CD4-positive, CD25-positive, alpha-beta regulatory T cell (primary cell): ENCODE measurements around the gene DENND4C. TPM values are rescaled to one million over a fixed set of nuclear protein-coding genes. Genes with fewer than 3 reads are reported as not detected.

ENCODE experiments used
- ATAC-seq, 2 donors: fragments of 150-1000 bp; cut with Tn5 transposase; one replicate each; pipeline ENCODE4 v1.10.0; 2021; ENCODE audit warnings: low read depth in 2 of 2, moderate number of reproducible peaks in 2 of 2, moderate library complexity in 1 of 2
- DNase-seq, 3 donors: peaks; one replicate each; pipeline versions ENCODE4 v3.0.0 to v3.0.0-alpha.2; 2012 to 2022; ENCODE audit warnings: mixed read lengths in 1 of 3
- H3K27ac ChIP-seq: one replicate; pipeline ENCODE4 v1.7.0; 2013; ENCODE audit warnings: mild to moderate bottlenecking, low read length; ENCODE audit not compliant: insufficient read depth, poor library complexity, severe bottlenecking
- H3K27me3 ChIP-seq: one replicate; pipeline ENCODE4 v1.7.0; 2013; ENCODE audit warnings: low read length; ENCODE audit not compliant: control insufficient read depth, insufficient read depth
- H3K36me3 ChIP-seq: one replicate; pipeline ENCODE4 v1.7.0; 2013; ENCODE audit warnings: mild to moderate bottlenecking, low read length, moderate library complexity; ENCODE audit not compliant: control insufficient read depth, insufficient read depth
- H3K4me1 ChIP-seq: 2 replicates; pipeline ENCODE4 v1.7.0; 2013; ENCODE audit warnings: mild to moderate bottlenecking, low read length; ENCODE audit not compliant: insufficient read depth, control insufficient read depth, poor library complexity, severe bottlenecking
- H3K4me3 ChIP-seq: one replicate; pipeline ENCODE4 v1.7.0; 2013; ENCODE audit warnings: low read depth, mild to moderate bottlenecking, low read length, moderate library complexity
- H3K9me3 ChIP-seq, 2 experiments: 1 replicate in 1 of 2; 2 replicates in 1 of 2; pipeline ENCODE4 v1.7.0; 2013; ENCODE audit warnings: low read length in 2 of 2, mild to moderate bottlenecking in 1 of 2, moderate library complexity in 1 of 2; ENCODE audit not compliant: control insufficient read depth in 2 of 2
- H3K27ac Mint-ChIP-seq, 3 donors: one replicate each; pipeline ENCODE4 v1.8.0; 2020 to 2022; ENCODE audit warnings: mild to moderate bottlenecking in 3 of 3, mixed read lengths in 3 of 3, moderate library complexity in 2 of 3
- H3K27me3 Mint-ChIP-seq: one replicate; pipeline ENCODE4 v1.8.0; 2022; ENCODE audit warnings: mild to moderate bottlenecking, mixed read lengths
- H3K36me3 Mint-ChIP-seq: one replicate; pipeline ENCODE4 v1.8.0; 2020; ENCODE audit warnings: mixed read lengths
- H3K4me1 Mint-ChIP-seq, 4 donors: one replicate each; pipeline ENCODE4 v1.8.0; 2020 to 2022; ENCODE audit warnings: mixed read lengths in 4 of 4, mild to moderate bottlenecking in 1 of 4
- H3K4me3 Mint-ChIP-seq, 4 donors: one replicate each; pipeline ENCODE4 v1.8.0; 2020 to 2022; ENCODE audit warnings: mild to moderate bottlenecking in 4 of 4, mixed read lengths in 4 of 4, moderate library complexity in 3 of 4
- H3K9me3 Mint-ChIP-seq, 7 donors: one replicate each; pipeline ENCODE4 v1.8.0; 2020 to 2022; ENCODE audit warnings: mixed read lengths in 7 of 7, mild to moderate bottlenecking in 3 of 7, moderate library complexity in 2 of 7
- polyA plus RNA-seq, 4 donors: library from polyadenylated mRNA; unstranded; fragments of 300-500 nt; fragmentation: Illumina TruSeq; gene quantifications; one replicate each; pipeline ENCODE4 v1.2.3, GENCODE V29; 2021
- total RNA-seq: library from RNA; stranded (reverse); gene quantifications from one replicate; pipeline ENCODE4 v1.2.3, GENCODE V29; 2022

Gene DENND4C
- total and polyA plus RNA-seq, 5 donors from 2014 or later = 25.6 to 47.7 (median 32.4) TPM

DNA sequence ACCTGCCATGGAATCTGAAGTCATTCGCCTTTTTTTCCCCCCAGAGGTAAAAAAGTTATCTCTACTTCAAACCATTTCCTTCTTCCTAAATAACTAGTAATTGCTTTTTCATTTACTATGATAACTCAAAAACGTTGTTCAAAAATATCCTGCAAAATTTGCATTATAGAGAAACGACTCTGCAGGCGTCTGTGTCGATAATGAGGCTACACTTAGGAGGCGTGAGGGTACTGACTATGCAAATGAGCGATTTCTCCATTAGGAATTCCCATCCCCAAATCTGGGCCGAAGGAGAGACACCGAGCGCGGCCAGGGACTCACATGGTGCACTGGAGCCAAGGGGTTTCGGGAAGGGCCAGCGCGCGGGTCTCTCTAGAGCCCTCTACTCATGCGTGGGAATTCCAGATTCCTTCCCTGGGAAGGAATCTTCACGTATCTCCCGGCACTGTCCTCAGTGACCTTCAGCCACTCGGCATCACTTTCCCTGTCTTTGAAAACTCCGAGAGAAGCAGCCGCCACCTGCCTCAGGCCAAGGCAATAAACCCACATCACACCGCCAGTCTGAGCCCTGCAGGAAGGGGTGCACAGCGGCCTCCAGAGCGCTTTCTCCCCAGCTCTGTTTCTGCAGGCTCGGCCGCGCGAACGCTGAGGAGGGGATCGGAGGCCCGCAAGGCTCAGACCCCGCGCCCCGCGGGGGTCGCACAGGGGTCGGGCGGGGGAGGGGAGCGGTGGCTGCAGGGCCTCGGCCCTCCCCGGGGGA, 718 bp upstream of the DENND4C start:
- Mint-ChIP-seq H3K9me3 (no peaks in the 10 kb centered on the region), H3K4me3 (peak overlapping the region in 3 of 4 donors; percentile 86 to 92 (median 88)), H3K36me3 (no peaks in the 10 kb centered on the region), H3K27ac (peak overlapping the region; percentile 65 to 93 (median 79)), H3K4me1 (peaks cover 0 to 12% (median 7%) of the 10 kb centered on the region in 4 donors), H3K27me3 (no peaks in the 10 kb centered on the region)
- DNase-seq (peak; percentile 52 to 80 (median 63)), ATAC-seq (peak; percentile 55 to 62)
- no peaks in the 10 kb centered on the region for H3K27me3 ChIP-seq
- H3K4me1 ChIP-seq = peaks cover 33% of the 10 kb centered on the region
- peak overlapping the region; percentile 76 for H3K27ac ChIP-seq
- H3K4me3 ChIP-seq = peak overlapping the region; percentile 11
- no peaks in the 10 kb centered on the region for H3K36me3 ChIP-seq
- H3K9me3 ChIP-seq = no peaks in the 10 kb centered on the region

DNA sequence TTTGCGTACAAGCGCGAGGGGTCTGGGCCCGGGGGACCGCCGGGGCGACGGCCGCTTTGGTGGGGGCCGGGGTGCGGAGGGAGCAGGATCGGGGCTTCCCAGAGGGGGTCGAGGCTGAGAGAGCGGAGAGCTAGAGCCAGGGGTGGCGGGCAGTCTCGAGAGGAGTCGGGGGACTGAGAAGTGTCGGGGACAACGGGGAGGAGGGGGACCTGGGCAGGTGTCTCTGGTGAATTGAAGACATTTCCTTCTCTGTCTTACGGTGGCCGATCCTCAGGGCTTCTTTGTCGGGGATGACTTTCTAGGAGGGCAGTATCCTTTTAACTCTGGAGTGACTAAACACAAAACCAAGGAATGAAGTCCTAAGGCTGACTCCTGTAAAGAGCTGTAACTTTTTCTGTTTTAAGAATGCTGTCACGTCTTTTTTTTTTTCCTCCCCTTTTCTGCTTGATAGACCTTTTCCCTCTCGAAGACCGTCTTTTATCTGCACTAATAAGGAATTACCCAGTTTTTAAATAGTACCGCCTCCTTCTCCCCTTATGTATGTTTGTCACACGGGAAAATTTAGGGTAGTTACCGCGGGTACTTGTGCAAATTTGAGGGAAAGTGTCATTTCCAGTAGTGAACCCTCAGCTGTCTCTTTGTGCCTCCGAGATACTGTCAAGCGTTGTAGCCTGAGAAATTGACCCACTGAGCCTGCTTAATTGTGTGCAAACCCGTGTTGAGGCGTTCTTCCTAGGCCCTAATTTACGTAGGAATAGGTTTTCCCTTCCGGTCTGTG, 822 bp downstream of the DENND4C start:
- no peaks in the 10 kb centered on the region for H3K27me3 Mint-ChIP-seq

DNA sequence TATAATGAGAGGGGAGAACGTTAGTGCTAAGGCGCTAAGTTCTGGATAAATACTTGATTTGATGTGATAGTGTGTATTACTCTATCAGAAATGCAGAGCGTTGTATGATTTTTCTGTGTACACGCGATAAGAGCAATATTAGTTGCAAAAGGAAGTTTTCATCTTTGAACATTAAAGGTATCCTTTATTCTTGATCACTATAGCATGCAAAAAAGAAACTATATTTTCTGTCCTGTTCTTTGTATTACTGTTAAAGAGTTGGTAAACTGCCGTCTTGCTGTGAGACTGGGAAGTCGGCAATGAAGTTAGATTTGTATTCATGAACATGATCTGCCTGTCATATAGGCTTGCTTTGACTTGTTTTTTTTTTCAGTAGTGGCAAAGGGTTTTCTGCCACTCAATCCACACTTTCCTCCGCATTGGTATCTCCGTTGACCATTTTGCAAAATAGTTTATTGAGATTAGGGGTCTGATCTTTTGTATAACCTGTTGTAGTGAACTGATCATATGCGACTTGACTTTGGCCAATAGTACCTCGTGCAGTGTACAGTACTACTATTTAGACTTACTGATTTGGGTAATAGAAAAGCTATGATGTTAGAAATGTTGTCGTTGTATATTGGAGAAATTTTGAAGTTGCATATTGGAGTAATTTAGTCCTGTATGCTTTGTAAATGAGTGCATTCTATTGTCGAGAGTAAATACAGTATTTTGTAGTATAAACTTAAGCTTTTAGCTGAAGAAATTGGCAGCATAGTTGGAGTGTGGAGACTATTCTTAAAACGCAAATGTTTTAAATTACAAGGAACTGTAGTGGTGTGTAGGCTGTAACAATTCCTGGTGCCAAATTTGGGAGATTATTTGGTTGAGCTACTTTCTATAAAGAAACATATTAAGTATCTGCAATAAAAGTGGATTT, 1.7 kb downstream of the DENND4C start:
- Mint-ChIP-seq H3K27ac (no peak overlapping the region), H3K4me1 (peaks cover 10 to 27% (median 17%) of the 10 kb centered on the region in 4 donors), H3K36me3 (peaks cover 8% of the 10 kb centered on the region), H3K4me3 (no peak overlapping the region), H3K9me3 (no peaks in the 10 kb centered on the region), H3K27me3 (no peaks in the 10 kb centered on the region)
- no peaks in the 10 kb centered on the region for H3K9me3 ChIP-seq
- H3K27me3 ChIP-seq = no peaks in the 10 kb centered on the region
- H3K27ac ChIP-seq = no peak overlapping the region
- no peaks in the 10 kb centered on the region for H3K36me3 ChIP-seq
- H3K4me1 ChIP-seq = peaks cover 39% of the 10 kb centered on the region
- peak overlapping the region; percentile 98 for H3K4me3 ChIP-seq
- peak in 1 of 3 donors; percentile 29 for DNase-seq
- ATAC-seq = no peak

More for the DNA sequence above, 822 bp downstream of the DENND4C start:
- Mint-ChIP-seq H3K27ac (no peak overlapping the region), H3K4me3 (no peak overlapping the region), H3K4me1 (peaks cover 4 to 21% (median 12%) of the 10 kb centered on the region in 4 donors), H3K9me3 (no peaks in the 10 kb centered on the region), H3K36me3 (peaks cover 3% of the 10 kb centered on the region)
- Histone ChIP-seq H3K9me3 (no peaks in the 10 kb centered on the region), H3K36me3 (no peaks in the 10 kb centered on the region), H3K27me3 (no peaks in the 10 kb centered on the region), H3K4me3 (peak overlapping the region; percentile 98), H3K4me1 (peaks cover 37% of the 10 kb centered on the region), H3K27ac (peak overlapping the region; percentile 76)
- DNase-seq (peak in 1 of 3 donors; percentile 31), ATAC-seq (no peak)

DNA sequence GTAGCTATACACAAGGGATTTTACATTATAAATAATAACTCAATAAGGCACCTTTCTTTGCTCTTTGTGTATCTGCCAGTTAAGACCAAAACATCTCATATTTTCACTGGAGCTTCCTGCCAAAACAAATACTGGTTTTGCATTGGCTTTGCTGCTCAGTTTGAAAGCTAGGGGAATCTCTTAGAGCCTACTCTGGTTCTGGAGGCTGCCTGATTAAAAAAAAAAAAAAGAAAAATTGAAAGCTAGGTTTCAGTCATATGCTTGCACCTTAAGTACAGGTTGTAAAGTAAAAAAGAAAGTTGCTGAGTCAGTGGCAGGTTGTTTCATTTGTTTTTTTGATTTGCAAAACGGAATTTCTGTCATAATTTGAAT, 2.3 kb downstream of the DENND4C start:
- peaks cover 8% of the 10 kb centered on the region for H3K36me3 Mint-ChIP-seq
- Histone ChIP-seq H3K36me3 (no peaks in the 10 kb centered on the region), H3K4me3 (peak overlapping the region; percentile 98), H3K4me1 (peaks cover 39% of the 10 kb centered on the region), H3K27ac (no peak overlapping the region), H3K27me3 (no peaks in the 10 kb centered on the region), H3K9me3 (no peaks in the 10 kb centered on the region)
- ATAC-seq (no peak), DNase-seq (peak in 2 of 3 donors; percentile 18 to 73)
- H3K4me1 Mint-ChIP-seq = peaks cover 10 to 30% (median 18%) of the 10 kb centered on the region in 4 donors
- no peaks in the 10 kb centered on the region for H3K9me3 Mint-ChIP-seq
- no peaks in the 10 kb centered on the region for H3K27me3 Mint-ChIP-seq
- H3K27ac Mint-ChIP-seq = no peak overlapping the region
- no peak overlapping the region for H3K4me3 Mint-ChIP-seq

DNA sequence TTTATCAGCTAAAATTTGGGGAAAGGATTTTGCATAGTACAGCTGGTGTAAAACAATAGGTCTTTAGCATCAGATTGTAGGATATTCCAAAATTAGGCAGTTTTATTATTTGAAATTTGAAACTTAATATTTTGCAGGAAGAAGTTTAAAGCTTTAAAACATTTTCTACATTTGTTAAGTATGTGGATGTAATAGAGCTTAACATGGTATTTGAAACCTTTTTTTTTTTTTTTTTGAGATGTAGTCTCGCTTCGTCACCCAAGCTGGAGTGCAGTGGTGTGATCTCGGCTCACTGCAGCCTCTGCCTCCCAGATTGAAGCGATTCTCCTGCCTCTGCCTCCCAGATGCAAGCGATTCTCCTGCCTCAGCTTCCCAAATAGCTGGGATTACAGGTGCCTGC, 2.9 kb downstream of the DENND4C start:
- peak overlapping the region in 2 of 4 donors; percentile 65 to 77 for H3K4me3 Mint-ChIP-seq
- H3K9me3 Mint-ChIP-seq = no peaks in the 10 kb centered on the region
- DNase-seq = no peak
- no peak overlapping the region for H3K27ac ChIP-seq
- H3K4me3 ChIP-seq = peak overlapping the region; percentile 98
- H3K4me1 ChIP-seq = peaks cover 39% of the 10 kb centered on the region
- H3K27ac Mint-ChIP-seq = no peak overlapping the region
- H3K4me1 Mint-ChIP-seq = peaks cover 10 to 32% (median 18%) of the 10 kb centered on the region in 4 donors
- H3K36me3 Mint-ChIP-seq = peaks cover 8% of the 10 kb centered on the region
- no peak for ATAC-seq
- H3K36me3 ChIP-seq = no peaks in the 10 kb centered on the region
- no peaks in the 10 kb centered on the region for H3K27me3 Mint-ChIP-seq
- H3K9me3 ChIP-seq = no peaks in the 10 kb centered on the region
- H3K27me3 ChIP-seq = no peaks in the 10 kb centered on the region

DNA sequence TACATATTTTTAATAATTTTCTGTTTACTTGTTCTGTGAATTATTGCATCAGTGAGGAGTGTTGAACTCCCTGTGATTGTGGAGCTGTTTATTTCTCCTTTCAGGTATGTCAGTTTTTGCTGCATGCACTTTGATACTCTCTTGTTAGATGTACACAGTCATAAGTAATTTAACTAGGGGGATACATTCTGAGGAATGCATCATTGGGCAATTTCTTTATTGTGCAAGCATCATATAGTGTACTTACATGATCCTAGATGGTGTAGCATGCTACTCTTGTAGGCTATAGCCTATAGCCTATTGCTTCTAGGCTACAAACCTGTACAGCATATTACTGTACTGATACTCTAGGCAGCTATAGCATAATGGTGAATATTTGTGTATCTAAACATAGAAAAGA, 9.5 kb downstream of the DENND4C start:
- peaks cover 6% of the 10 kb centered on the region for H3K4me1 ChIP-seq
- no peak overlapping the region for H3K4me3 ChIP-seq
- H3K9me3 ChIP-seq = no peaks in the 10 kb centered on the region
- Mint-ChIP-seq H3K27ac (peak overlapping the region in 2 of 3 donors; percentile 6 to 71), H3K9me3 (no peaks in the 10 kb centered on the region), H3K27me3 (no peaks in the 10 kb centered on the region), H3K4me3 (no peak overlapping the region), H3K4me1 (peaks cover 33 to 55% (median 41%) of the 10 kb centered on the region in 4 donors), H3K36me3 (peaks cover 25% of the 10 kb centered on the region)
- no peak for ATAC-seq
- H3K27ac ChIP-seq = no peak overlapping the region
- H3K27me3 ChIP-seq = no peaks in the 10 kb centered on the region
- DNase-seq = no peak
- H3K36me3 ChIP-seq = peaks cover 16% of the 10 kb centered on the region

DNA sequence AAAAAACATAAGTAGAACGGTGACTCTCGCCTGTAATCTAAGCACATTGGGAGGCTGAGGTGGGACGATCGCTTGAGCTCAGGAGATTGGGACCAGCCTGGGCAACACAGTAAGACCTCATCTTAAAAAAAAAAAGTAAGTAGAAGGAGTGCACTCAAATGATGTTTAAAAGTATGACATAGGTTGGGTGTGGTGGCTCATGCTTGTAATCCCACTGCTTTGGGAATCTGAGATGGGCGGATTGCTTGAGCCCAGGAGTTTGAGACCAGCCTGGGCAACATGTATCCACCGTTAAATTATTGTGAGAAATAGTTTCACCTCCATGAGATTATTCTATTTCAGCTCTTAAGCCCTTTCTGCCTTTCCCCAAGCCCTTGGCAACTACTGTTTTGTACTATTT, 11.2 kb downstream of the DENND4C start:
- H3K4me1 ChIP-seq = no peaks in the 10 kb centered on the region
- peaks cover 33 to 56% (median 42%) of the 10 kb centered on the region in 4 donors for H3K4me1 Mint-ChIP-seq
- no peak for ATAC-seq
- no peaks in the 10 kb centered on the region for H3K9me3 Mint-ChIP-seq
- no peaks in the 10 kb centered on the region for H3K9me3 ChIP-seq
- H3K27me3 Mint-ChIP-seq = no peaks in the 10 kb centered on the region
- no peaks in the 10 kb centered on the region for H3K27me3 ChIP-seq
- H3K4me3 ChIP-seq = no peak overlapping the region
- H3K36me3 Mint-ChIP-seq = peaks cover 23% of the 10 kb centered on the region
- no peak overlapping the region for H3K27ac ChIP-seq
- H3K4me3 Mint-ChIP-seq = no peak overlapping the region
- peaks cover 18% of the 10 kb centered on the region for H3K36me3 ChIP-seq
- DNase-seq = no peak
- no peak overlapping the region for H3K27ac Mint-ChIP-seq
